ENCODE data around the gene SYT9. TPM values are rescaled to one million over a fixed set of nuclear protein-coding genes. Genes with fewer than 3 reads are reported as not detected.

The SYT9 gene
- total RNA-seq, 1 donor from 2014 or later, result 2.9 TPM

GRCh38 chr11:7449841-7450214 is 198.1 kb downstream of the SYT9 start:
- intact Hi-C loops (cut with DNase I), result no loop called here
- no peaks in the 10 kb centered on the region for H3K27me3 ChIP-seq
- H3K27ac ChIP-seq, result no peak overlapping the region
- no peaks in the 10 kb centered on the region for H3K4me1 ChIP-seq
- H3K4me3 ChIP-seq, result no peak overlapping the region
- no peak for TF ChIP-seq POLR2AphosphoS5 (IDR thresholded peaks at IDR 0.05; ENCODE audit: insufficient read depth in 1 of 2, low read depth in 1 of 2)
- no peak for TF ChIP-seq POLR2A (IDR thresholded peaks at IDR 0.05)
- TF ChIP-seq, protein P1, sequence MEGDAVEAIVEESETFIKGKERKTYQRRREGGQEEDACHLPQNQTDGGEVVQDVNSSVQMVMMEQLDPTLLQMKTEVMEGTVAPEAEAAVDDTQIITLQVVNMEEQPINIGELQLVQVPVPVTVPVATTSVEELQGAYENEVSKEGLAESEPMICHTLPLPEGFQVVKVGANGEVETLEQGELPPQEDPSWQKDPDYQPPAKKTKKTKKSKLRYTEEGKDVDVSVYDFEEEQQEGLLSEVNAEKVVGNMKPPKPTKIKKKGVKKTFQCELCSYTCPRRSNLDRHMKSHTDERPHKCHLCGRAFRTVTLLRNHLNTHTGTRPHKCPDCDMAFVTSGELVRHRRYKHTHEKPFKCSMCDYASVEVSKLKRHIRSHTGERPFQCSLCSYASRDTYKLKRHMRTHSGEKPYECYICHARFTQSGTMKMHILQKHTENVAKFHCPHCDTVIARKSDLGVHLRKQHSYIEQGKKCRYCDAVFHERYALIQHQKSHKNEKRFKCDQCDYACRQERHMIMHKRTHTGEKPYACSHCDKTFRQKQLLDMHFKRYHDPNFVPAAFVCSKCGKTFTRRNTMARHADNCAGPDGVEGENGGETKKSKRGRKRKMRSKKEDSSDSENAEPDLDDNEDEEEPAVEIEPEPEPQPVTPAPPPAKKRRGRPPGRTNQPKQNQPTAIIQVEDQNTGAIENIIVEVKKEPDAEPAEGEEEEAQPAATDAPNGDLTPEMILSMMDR (IDR thresholded peaks at IDR 0.05), result no peak
- H3K36me3 ChIP-seq, result no peaks in the 10 kb centered on the region
- H3K9me3 ChIP-seq, result no peaks in the 10 kb centered on the region
- no peak for DNase-seq (ENCODE audit: extremely low spot score in 2 of 2)

DNA sequence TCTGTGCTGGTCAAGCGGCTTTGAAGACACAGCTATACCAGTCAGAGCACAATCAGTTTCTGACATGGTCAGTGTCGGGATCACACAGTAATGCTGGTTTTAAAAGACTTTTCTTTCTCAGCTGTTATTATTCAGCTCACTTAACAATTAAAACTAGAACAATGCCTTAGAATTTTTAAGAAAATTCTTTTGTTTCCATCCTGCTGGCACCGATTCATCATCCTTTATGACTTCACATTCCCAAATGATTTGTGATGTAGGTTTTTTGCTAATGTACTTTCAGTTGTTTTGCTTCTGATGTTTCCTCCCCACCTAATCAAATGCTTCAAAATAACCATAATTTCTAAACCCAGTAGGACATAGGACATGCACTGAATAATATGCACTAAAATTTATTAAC is 199.1 kb downstream of the SYT9 start:
- TF ChIP-seq, protein P1 (IDR thresholded peaks at IDR 0.05), result no peak
- TF ChIP-seq POLR2AphosphoS5 (IDR thresholded peaks at IDR 0.05; ENCODE audit: insufficient read depth in 1 of 2, low read depth in 1 of 2) (no peak), POLR2A (IDR thresholded peaks at IDR 0.05) (no peak)
- Histone ChIP-seq H3K27ac (no peak overlapping the region), H3K27me3 (no peaks in the 10 kb centered on the region), H3K4me3 (no peak overlapping the region), H3K36me3 (no peaks in the 10 kb centered on the region), H3K4me1 (no peaks in the 10 kb centered on the region), H3K9me3 (no peaks in the 10 kb centered on the region)
- intact Hi-C loops (cut with DNase I), result no loop called here
- no peak for DNase-seq (ENCODE audit: extremely low spot score in 2 of 2)

- no peaks in the 10 kb centered on the region for H3K4me1 ChIP-seq
- intact Hi-C loops (cut with DNase I), result no loop called here
- no peaks in the 10 kb centered on the region for H3K27me3 ChIP-seq
- H3K9me3 ChIP-seq, result no peaks in the 10 kb centered on the region
- DNase-seq (ENCODE audit: extremely low spot score in 2 of 2), result no peak
- no peak overlapping the region for H3K4me3 ChIP-seq
- no peak overlapping the region for H3K27ac ChIP-seq
- TF ChIP-seq, protein P1 (IDR thresholded peaks at IDR 0.05), result no peak
- TF ChIP-seq POLR2A (IDR thresholded peaks at IDR 0.05) (no peak), POLR2AphosphoS5 (IDR thresholded peaks at IDR 0.05; ENCODE audit: insufficient read depth in 1 of 2, low read depth in 1 of 2) (no peak)
- no peaks in the 10 kb centered on the region for H3K36me3 ChIP-seq
These were observed 199.8 kb downstream of the SYT9 start for GRCh38 chr11:7451520-7451919.

GRCh38 chr11:7451952-7452494 is 200.3 kb downstream of the SYT9 start:
- H3K27ac ChIP-seq, result no peak overlapping the region
- H3K4me1 ChIP-seq, result no peaks in the 10 kb centered on the region
- TF ChIP-seq POLR2AphosphoS5 (IDR thresholded peaks at IDR 0.05; ENCODE audit: insufficient read depth in 1 of 2, low read depth in 1 of 2) (no peak), POLR2A (IDR thresholded peaks at IDR 0.05) (no peak)
- TF ChIP-seq, protein P1 (IDR thresholded peaks at IDR 0.05), result no peak
- DNase-seq (ENCODE audit: extremely low spot score in 2 of 2), result no peak
- intact Hi-C loops (cut with DNase I), result no loop called here
- no peaks in the 10 kb centered on the region for H3K9me3 ChIP-seq
- no peaks in the 10 kb centered on the region for H3K27me3 ChIP-seq
- H3K36me3 ChIP-seq, result no peaks in the 10 kb centered on the region
- H3K4me3 ChIP-seq, result no peak overlapping the region

DNA sequence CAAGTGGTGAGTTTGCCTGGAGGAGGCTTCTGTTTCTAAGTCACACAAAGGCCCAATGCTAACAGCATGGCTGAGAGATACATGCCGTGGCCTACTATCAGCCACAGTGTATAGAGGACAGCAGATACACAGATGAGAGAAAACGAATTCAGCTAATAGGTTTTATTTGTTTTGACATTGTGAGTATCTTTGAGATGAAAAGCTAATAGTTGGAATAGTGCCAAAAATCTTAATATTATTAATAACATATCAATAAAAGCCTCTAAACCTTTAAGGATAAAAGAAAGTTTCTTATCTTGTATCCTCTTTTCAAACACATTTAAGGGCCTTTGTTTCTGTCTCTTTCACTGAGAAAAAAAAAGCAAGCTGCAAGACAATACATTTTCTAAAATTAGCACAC is 203.2 kb downstream of the SYT9 start:
- no peaks in the 10 kb centered on the region for H3K27me3 ChIP-seq
- H3K9me3 ChIP-seq, result no peaks in the 10 kb centered on the region
- H3K27ac ChIP-seq, result no peak overlapping the region
- TF ChIP-seq POLR2AphosphoS5 (IDR thresholded peaks at IDR 0.05; ENCODE audit: insufficient read depth in 1 of 2, low read depth in 1 of 2), result no peak
- no peak for DNase-seq (ENCODE audit: extremely low spot score in 2 of 2)
- H3K4me3 ChIP-seq, result no peak overlapping the region
- intact Hi-C loops (cut with DNase I), result no loop called here
- no peaks in the 10 kb centered on the region for H3K36me3 ChIP-seq
- H3K4me1 ChIP-seq, result no peaks in the 10 kb centered on the region

Data from vagina (tissue), 2 donors.